HepG2 (cell line): Measurements from ENCODE around the gene CLDN14. TPM values are rescaled to one million over a fixed set of nuclear protein-coding genes. Genes with fewer than 3 reads are reported as not detected.

ENCODE experiments used
- ATAC-seq: fragments of 200-7000 bp; cut with Tn5 transposase; 3 replicates; pipeline ENCODE4 v1.9.1; 2020; ENCODE audit warnings: mild to moderate bottlenecking, moderate library complexity
- BruUV-seq: library from RNA; stranded (reverse); fragments of 400-500 nt; replicated peaks from 2 replicates; lab custom pipeline; 2021; lab: Mats Ljungman, UMichigan
- CTCF ChIA-PET: fragments of 300-600 bp; formaldehyde crosslinking; extraction: SDS; loops from one replicate; lab custom pipeline; 2021; ENCODE audit warnings: low total read pairs, inconsistent platforms, low intra/inter-chr PET ratio; lab: Yijun Ruan, JAX
- POLR2A ChIA-PET: fragments of 350-600 bp; sonication (Branson Sonifier 250); formaldehyde crosslinking; loops from one replicate; lab custom pipeline; 2020; ENCODE audit warnings: antibody characterized with exemption, inconsistent platforms; lab: Yijun Ruan, JAX
- DNase-seq: peaks from one replicate; pipeline ENCODE4 v3.0.0-alpha.2; 2015; ENCODE audit warnings: low spot score
- FAIRE-seq: peaks from 3 replicates; lab custom pipeline; 2011; peaks lifted over from hg19 to GRCh38; lab: Jason Lieb, UNC
- H2AFZ ChIP-seq: one replicate; pipeline ENCODE4 v1.6.1; 2011; ENCODE audit warnings: low read length, inconsistent platforms
- H3K27ac ChIP-seq: fragments of 300-600 bp; 3 replicates; pipeline ENCODE4 v1.8.0; 2011; ENCODE audit warnings: mixed run types, mild to moderate bottlenecking, mixed read lengths, low read length, inconsistent platforms; ENCODE audit not compliant: insufficient read depth; ENCODE audit errors: extremely low read length
- H3K27me3 ChIP-seq, 2 experiments: fragments of 200-600 bp in 1 of 2; 2 replicates in 1 of 2; 3 replicates in 1 of 2; pipeline versions ENCODE4 v1.6.0 to v1.8.0; 2011; ENCODE audit warnings: low read length in 2 of 2, mild to moderate bottlenecking in 2 of 2, moderate library complexity in 2 of 2, inconsistent platforms in 1 of 2; ENCODE audit not compliant: insufficient read depth in 2 of 2, control insufficient read depth in 1 of 2
- H3K36me3 ChIP-seq, 2 experiments: fragments of 200-600 bp in 1 of 2; replicated peaks in 1 of 2; 2 replicates in 1 of 2; 3 replicates in 1 of 2; pipeline versions ENCODE4 v1.5.1 to v1.8.0; 2011; ENCODE audit warnings: low read length in 2 of 2, inconsistent platforms in 1 of 2; ENCODE audit not compliant: insufficient read depth in 2 of 2, control insufficient read depth in 1 of 2
- H3K4me1 ChIP-seq: 2 replicates; pipeline ENCODE4 v1.5.1; 2012; ENCODE audit warnings: low read length, inconsistent platforms; ENCODE audit not compliant: insufficient read depth
- H3K4me2 ChIP-seq: 2 replicates; pipeline ENCODE4 v1.6.0; 2011; ENCODE audit warnings: low read depth, low read length, inconsistent platforms
- H3K4me3 ChIP-seq, 3 experiments: fragments of 200-600 bp in 1 of 3; sonication (generic), shearing (Covaris generic) in 1 of 3; replicated peaks in 1 of 3; 2 replicates each; pipeline ENCODE4 v1.5.1; 2011 to 2016; ENCODE audit warnings: low read length in 3 of 3, inconsistent platforms in 2 of 3, low read depth in 2 of 3, mild to moderate bottlenecking in 2 of 3, control low read depth in 1 of 3, mixed read lengths in 1 of 3; ENCODE audit not compliant: insufficient read depth in 1 of 3
- H3K79me2 ChIP-seq: one replicate; pipeline ENCODE4 v1.6.1; 2011; ENCODE audit warnings: low read length, inconsistent platforms; ENCODE audit not compliant: insufficient read depth
- H3K9ac ChIP-seq: 2 replicates; pipeline ENCODE4 v1.6.0; 2011; ENCODE audit warnings: mild to moderate bottlenecking, low read depth, low read length, inconsistent platforms; ENCODE audit not compliant: insufficient read depth
- H3K9me3 ChIP-seq: 2 replicates; pipeline ENCODE4 v1.5.1; 2012; ENCODE audit warnings: mild to moderate bottlenecking, low read length
- H4K20me1 ChIP-seq: 2 replicates; pipeline ENCODE4 v1.6.0; 2011; ENCODE audit warnings: inconsistent platforms, mild to moderate bottlenecking, low read length, moderate library complexity; ENCODE audit not compliant: insufficient read depth
- AKAP8 ChIP-seq: sonication (generic); formaldehyde crosslinking; IDR thresholded peaks from 2 replicates; pipeline ENCODE4 v1.5.1; 2020; ENCODE audit warnings: mild to moderate bottlenecking, missing genetic modification reagents
- FUBP1 ChIP-seq: sonication (generic); formaldehyde crosslinking; IDR thresholded peaks from 2 replicates; pipeline ENCODE4 v1.5.1; 2020; ENCODE audit warnings: missing genetic modification reagents, mild to moderate bottlenecking, borderline replicate concordance
- JARID2 ChIP-seq: sonication (generic); formaldehyde crosslinking; IDR thresholded peaks from 2 replicates; pipeline ENCODE4 v1.8.1; 2023; ENCODE audit warnings: missing genetic modification reagents, inconsistent platforms; ENCODE audit not compliant: insufficient replicate concordance
- POLR2G ChIP-seq: fragments of 200-400 bp; formaldehyde crosslinking; IDR thresholded peaks from 2 replicates; pipeline ENCODE4 v1.6.1; 2018; ENCODE audit warnings: mild to moderate bottlenecking, low read depth, low read length, moderate library complexity
- RELA ChIP-seq: sonication (generic); formaldehyde crosslinking; IDR thresholded peaks from 2 replicates; pipeline ENCODE4 v1.4.0; 2020; ENCODE audit warnings: missing genetic modification reagents
- SCMH1 ChIP-seq: sonication (generic); formaldehyde crosslinking; IDR thresholded peaks from 2 replicates; pipeline ENCODE4 v1.9.0; 2021; ENCODE audit warnings: missing genetic modification reagents, mild to moderate bottlenecking, borderline replicate concordance
- ZNF180 ChIP-seq: sonication (generic); formaldehyde crosslinking; IDR thresholded peaks from 2 replicates; pipeline ENCODE4 v1.4.0; 2020; ENCODE audit warnings: low read depth, missing genetic modification reagents, borderline replicate concordance
- ZNF367 ChIP-seq: sonication (generic); formaldehyde crosslinking; IDR thresholded peaks from 2 replicates; pipeline ENCODE4 v1.4.0; 2020; ENCODE audit warnings: missing genetic modification reagents, borderline replicate concordance
- ZNF512B ChIP-seq: sonication (generic); formaldehyde crosslinking; IDR thresholded peaks from 2 replicates; pipeline ENCODE4 v1.5.1; 2020; ENCODE audit warnings: missing genetic modification reagents, mild to moderate bottlenecking, borderline replicate concordance
- ZNF589 ChIP-seq: sonication (generic); formaldehyde crosslinking; conservative IDR thresholded peaks from 2 replicates; pipeline ENCODE4 v1.8.0; 2022; ENCODE audit warnings: mild to moderate bottlenecking, moderate library complexity, missing genetic modification reagents
- WGBS: methylation state at CpG from one replicate; pipeline ENCODE4 v1.1.6; 2017; ENCODE audit warnings: low lambda C conversion rate; 5-methylcytosine and 5-hydroxymethylcytosine counted together
- in situ Hi-C: cut with HindIII; loops from 2 replicates; pipeline ENCODE4 v1.10.0; 2017; ENCODE audit warnings: low pct_unique_long_range_greater_than_20kb; ENCODE audit not compliant: extremely low pct_ligation_motif_present
- intact Hi-C: fragments of 100-400 bp; cut with micrococcal nuclease; formaldehyde crosslinking; loops from one replicate; pipeline ENCODE4 v1.10.0; 2022; ENCODE audit not compliant: unreplicated experiment
- polyA plus RNA-seq, 8 experiments: library from polyadenylated mRNA; depleted of rRNA in 3 of 8; stranded (reverse) in 7 of 8; unstranded in 1 of 8; fragments of >200 nt; fragmentation: Illumina TruSeq in 4 of 8; extraction: Trizol in 4 of 8; gene quantifications; 2 replicates each; pipeline versions ENCODE4 v1.2.1 to v1.2.3, GENCODE V29; 2011 to 2016; ENCODE audit warnings: low read depth in 4 of 8, missing spikeins in 1 of 8, mixed read lengths in 1 of 8; ENCODE audit not compliant: insufficient read depth in 1 of 8
- total RNA-seq, 5 experiments: library from RNA; depleted of rRNA; stranded (reverse); fragments of >200 nt; fragmentation: Illumina TruSeq; extraction: Trizol; gene quantifications; 2 replicates each; pipeline ENCODE4 v1.2.3, GENCODE V29; 2016; ENCODE audit warnings: low read depth in 1 of 5

The CLDN14 gene
- total and polyA plus RNA-seq, 2 of the 13 experiments (the other 11 are each of a cell fraction or from before 2014, with no cell fraction given) = 1.1 to 1.4 TPM

DNA sequence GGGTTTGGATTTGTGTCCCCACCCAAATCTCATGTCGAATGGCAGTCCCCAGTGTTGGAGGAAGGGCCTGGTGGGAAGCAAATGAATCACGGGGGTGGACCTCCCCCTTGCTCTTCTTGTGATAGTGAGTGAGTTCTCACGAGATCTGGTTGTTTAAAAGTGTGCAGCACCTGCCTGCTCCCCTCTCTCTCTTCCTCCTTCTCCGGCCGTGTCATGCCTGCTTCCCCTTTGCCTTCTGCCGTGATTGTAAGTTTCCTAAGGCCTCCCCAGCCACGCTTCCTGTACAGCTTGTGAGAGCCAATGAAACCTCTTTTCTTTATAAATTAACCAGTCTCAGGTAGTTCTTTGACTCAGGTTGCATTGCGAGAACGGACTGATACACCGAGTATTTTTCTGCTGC lies 15.9 kb downstream of the CLDN14 start (continued):
- no peak for TF ChIP-seq SCMH1 (CRISPR knock-in tag)
- no peak for TF ChIP-seq POLR2G
- no peak for TF ChIP-seq RELA (CRISPR knock-in tag)

- FAIRE-seq (no peak), ATAC-seq (no peak)
- Histone ChIP-seq H3K4me2 (no peak overlapping the region), H3K27me3 (no peaks in the 10 kb centered on the region), H3K4me3 (no peak overlapping the region), H3K36me3 (no peaks in the 10 kb centered on the region), H3K27ac (no peak overlapping the region)
- intact Hi-C loops = no loop called here
- in situ Hi-C loops = no loop called here
- CTCF ChIA-PET = no interaction called here
- 91% methylated on average over 10 of the region's 10 CpGs for WGBS
- BruUV-seq = no TSS peak
- TF ChIP-seq ZNF512B (CRISPR knock-in tag) = no peak
- no peak for TF ChIP-seq ZNF367
- TF ChIP-seq JARID2 (CRISPR knock-in tag) = no peak
- no peak for TF ChIP-seq AKAP8 (CRISPR knock-in tag)
- no peak for TF ChIP-seq FUBP1 (CRISPR knock-in tag)
- no peak for TF ChIP-seq ZNF589 (CRISPR knock-in tag)
- TF ChIP-seq ZNF180 (CRISPR knock-in tag) = no peak
- TF ChIP-seq, all 625 proteins: peak for 0
- POLR2A ChIA-PET = no interaction called here
- H2AFZ ChIP-seq = no peak overlapping the region
- no peaks in the 10 kb centered on the region for H3K79me2 ChIP-seq
- H3K9me3 ChIP-seq = no peaks in the 10 kb centered on the region
- no peak overlapping the region for H3K9ac ChIP-seq
- peaks cover 11% of the 10 kb centered on the region; the same call in 1 of the 2 replicates for H3K4me1 ChIP-seq
- no peaks in the 10 kb centered on the region for H4K20me1 ChIP-seq
- DNase-seq = no peak
Measured at GRCh38 chr21:36463204-36463603, 16.7 kb downstream of the CLDN14 start.
